ENCODE measurements around the gene FAAP20. TPM values are rescaled to one million over a fixed set of nuclear protein-coding genes. Genes with fewer than 3 reads are reported as not detected.
A peak's percentile ranks its signal among the peaks of the same experiment; 100 is the strongest.

Gene FAAP20
- total and polyA plus RNA-seq, 4 donors = 49.0 to 124 (median 60.5) TPM

GRCh38 chr1:2201062-2201461 lies 6.5 kb upstream of the FAAP20 start:
- 90 to 91% methylated on average over 14 of the region's 14 CpGs for WGBS, 2 donors
- Histone ChIP-seq H3K36me3 (ENCODE audit: control insufficient read depth in 1 of 2, insufficient read depth in 2 of 2, low read length in 1 of 2) (no peaks in the 10 kb centered on the region), H3K9me3 (ENCODE audit: control insufficient read depth, low read length) (no peaks in the 10 kb centered on the region), H3K27me3 (ENCODE audit: control insufficient read depth in 1 of 2, insufficient read depth in 2 of 2, low read length in 1 of 2) (no peaks in the 10 kb centered on the region), H3K4me1 (ENCODE audit: control insufficient read depth in 1 of 2, insufficient read depth in 2 of 2, low read length in 2 of 2) (no peaks in the 10 kb centered on the region), H3K4me3 (ENCODE audit: low read length in 2 of 2) (no peak overlapping the region), H3K27ac (ENCODE audit: low read depth in 1 of 2, low read length in 2 of 2) (no peak overlapping the region)
- ATAC-seq (ENCODE audit: low FRiP score) (no peak), DNase-seq (no peak)
- intact Hi-C loops (cut with DNase I) = no loop called here

- no peaks in the 10 kb centered on the region for H3K36me3 ChIP-seq (ENCODE audit: control insufficient read depth in 1 of 2, insufficient read depth in 2 of 2, low read length in 1 of 2)
- no peaks in the 10 kb centered on the region for H3K4me1 ChIP-seq (ENCODE audit: control insufficient read depth in 1 of 2, insufficient read depth in 2 of 2, low read length in 2 of 2)
- intact Hi-C loops (cut with DNase I) = no loop called here
- DNase-seq (no peak), ATAC-seq (ENCODE audit: low FRiP score) (no peak)
- H3K4me3 ChIP-seq (ENCODE audit: low read length in 2 of 2) = no peak overlapping the region
- no peak overlapping the region for H3K27ac ChIP-seq (ENCODE audit: low read depth in 1 of 2, low read length in 2 of 2)
- no peaks in the 10 kb centered on the region for H3K27me3 ChIP-seq (ENCODE audit: control insufficient read depth in 1 of 2, insufficient read depth in 2 of 2, low read length in 1 of 2)
- 73 to 78% methylated on average over 21 of the region's 21 CpGs for WGBS, 2 donors
- no peaks in the 10 kb centered on the region for H3K9me3 ChIP-seq (ENCODE audit: control insufficient read depth, low read length)
Observed at GRCh38 chr1:2200308-2200943, 5.9 kb upstream of the FAAP20 start.

- Histone ChIP-seq H3K36me3 (ENCODE audit: control insufficient read depth in 1 of 2, insufficient read depth in 2 of 2, low read length in 1 of 2) (no peaks in the 10 kb centered on the region), H3K9me3 (ENCODE audit: control insufficient read depth, low read length) (no peaks in the 10 kb centered on the region), H3K27me3 (ENCODE audit: control insufficient read depth in 1 of 2, insufficient read depth in 2 of 2, low read length in 1 of 2) (no peaks in the 10 kb centered on the region), H3K27ac (ENCODE audit: low read depth in 1 of 2, low read length in 2 of 2) (peak overlapping the region in 1 of 2 donors; percentile 85), H3K4me3 (ENCODE audit: low read length in 2 of 2) (peak overlapping the region in 1 of 2 donors; percentile 34), H3K4me1 (ENCODE audit: control insufficient read depth in 1 of 2, insufficient read depth in 2 of 2, low read length in 2 of 2) (no peaks in the 10 kb centered on the region)
- intact Hi-C loops (cut with DNase I) = loop anchor here (2.0 to 10.0 kb wide), 5 partner anchors 38 to 346 kb away; no protein-coding TSS in a partner anchor
- peak; percentile 94 to 96 for DNase-seq
- 9 to 14% methylated on average over 23 to 24 of the region's 24 CpGs for WGBS, 2 donors
- peak; percentile 89 for ATAC-seq (ENCODE audit: low FRiP score)
Observed at GRCh38 chr1:2199042-2199810, 4.7 kb upstream of the FAAP20 start.

GRCh38 chr1:2198571-2198970 lies 4.0 kb upstream of the FAAP20 start:
- Histone ChIP-seq H3K4me3 (ENCODE audit: low read length in 2 of 2) (no peak overlapping the region), H3K36me3 (ENCODE audit: control insufficient read depth in 1 of 2, insufficient read depth in 2 of 2, low read length in 1 of 2) (no peaks in the 10 kb centered on the region), H3K4me1 (ENCODE audit: control insufficient read depth in 1 of 2, insufficient read depth in 2 of 2, low read length in 2 of 2) (no peaks in the 10 kb centered on the region), H3K27me3 (ENCODE audit: control insufficient read depth in 1 of 2, insufficient read depth in 2 of 2, low read length in 1 of 2) (no peaks in the 10 kb centered on the region), H3K27ac (ENCODE audit: low read depth in 1 of 2, low read length in 2 of 2) (peak overlapping the region in 1 of 2 donors; percentile 85), H3K9me3 (ENCODE audit: control insufficient read depth, low read length) (no peaks in the 10 kb centered on the region)
- WGBS, 2 donors = 52 to 58% methylated on average over 11 of the region's 11 CpGs
- intact Hi-C loops (cut with DNase I) = loop anchor here (2.0 to 10.0 kb wide), 5 partner anchors 39 to 346 kb away; no protein-coding TSS in a partner anchor
- no peak for ATAC-seq (ENCODE audit: low FRiP score)
- peak in 1 of 2 donors; percentile 48 for DNase-seq

GRCh38 chr1:2197707-2198165 lies 3.2 kb upstream of the FAAP20 start:
- DNase-seq (no peak), ATAC-seq (ENCODE audit: low FRiP score) (no peak)
- Histone ChIP-seq H3K4me1 (ENCODE audit: control insufficient read depth in 1 of 2, insufficient read depth in 2 of 2, low read length in 2 of 2) (no peaks in the 10 kb centered on the region), H3K4me3 (ENCODE audit: low read length in 2 of 2) (no peak overlapping the region), H3K36me3 (ENCODE audit: control insufficient read depth in 1 of 2, insufficient read depth in 2 of 2, low read length in 1 of 2) (no peaks in the 10 kb centered on the region), H3K9me3 (ENCODE audit: control insufficient read depth, low read length) (no peaks in the 10 kb centered on the region), H3K27ac (ENCODE audit: low read depth in 1 of 2, low read length in 2 of 2) (no peak overlapping the region), H3K27me3 (ENCODE audit: control insufficient read depth in 1 of 2, insufficient read depth in 2 of 2, low read length in 1 of 2) (no peaks in the 10 kb centered on the region)
- intact Hi-C loops (cut with DNase I) = loop anchor here (2.0 to 10.0 kb wide), 5 partner anchors 40 to 347 kb away; no protein-coding TSS in a partner anchor
- 90% methylated on average over 10 of the region's 10 CpGs for WGBS, 2 donors

- ATAC-seq (ENCODE audit: low FRiP score) (no peak), DNase-seq (no peak)
- Histone ChIP-seq H3K27me3 (ENCODE audit: control insufficient read depth in 1 of 2, insufficient read depth in 2 of 2, low read length in 1 of 2) (no peaks in the 10 kb centered on the region), H3K36me3 (ENCODE audit: control insufficient read depth in 1 of 2, insufficient read depth in 2 of 2, low read length in 1 of 2) (no peaks in the 10 kb centered on the region), H3K4me1 (ENCODE audit: control insufficient read depth in 1 of 2, insufficient read depth in 2 of 2, low read length in 2 of 2) (no peaks in the 10 kb centered on the region), H3K9me3 (ENCODE audit: control insufficient read depth, low read length) (no peaks in the 10 kb centered on the region), H3K27ac (ENCODE audit: low read depth in 1 of 2, low read length in 2 of 2) (no peak overlapping the region), H3K4me3 (ENCODE audit: low read length in 2 of 2) (no peak overlapping the region)
- WGBS, 2 donors = 86 to 87% methylated on average over 16 to 17 of the region's 17 CpGs
- intact Hi-C loops (cut with DNase I) = loop anchor here (5.0 to 10.0 kb wide), 4 partner anchors 40 to 348 kb away; no protein-coding TSS in a partner anchor
Observed at GRCh38 chr1:2196901-2197638, 2.5 kb upstream of the FAAP20 start.

GRCh38 chr1:2195785-2196184 lies 1.2 kb upstream of the FAAP20 start:
- H3K4me1 ChIP-seq (ENCODE audit: control insufficient read depth in 1 of 2, insufficient read depth in 2 of 2, low read length in 2 of 2) = no peaks in the 10 kb centered on the region
- peak overlapping the region; percentile 10 to 38 for H3K27ac ChIP-seq (ENCODE audit: low read depth in 1 of 2, low read length in 2 of 2)

GRCh38 chr1:2194898-2195673 lies 514 bp upstream of the FAAP20 start:
- peak; percentile 89 for ATAC-seq (ENCODE audit: low FRiP score)
- H3K4me1 ChIP-seq (ENCODE audit: control insufficient read depth in 1 of 2, insufficient read depth in 2 of 2, low read length in 2 of 2) = no peaks in the 10 kb centered on the region
- H3K27ac ChIP-seq (ENCODE audit: low read depth in 1 of 2, low read length in 2 of 2) = peak overlapping the region; percentile 10 to 38
- no peaks in the 10 kb centered on the region for H3K9me3 ChIP-seq (ENCODE audit: control insufficient read depth, low read length)
- peak overlapping the region; percentile 19 to 30 for H3K4me3 ChIP-seq (ENCODE audit: low read length in 2 of 2)
- DNase-seq = peak; percentile 95 to 96
- 2% methylated on average over 25 to 35 of the region's 35 CpGs for WGBS, 2 donors
- no peaks in the 10 kb centered on the region for H3K27me3 ChIP-seq (ENCODE audit: control insufficient read depth in 1 of 2, insufficient read depth in 2 of 2, low read length in 1 of 2)
- intact Hi-C loops (cut with DNase I) = loop anchor here (1.0 to 10.0 kb wide), 8 partner anchors 42 to 392 kb away; partner anchors contain the start of genes PANK4 (in 1 of the 2) and PRXL2B (in 1 of the 2)
- H3K36me3 ChIP-seq (ENCODE audit: control insufficient read depth in 1 of 2, insufficient read depth in 2 of 2, low read length in 1 of 2) = no peaks in the 10 kb centered on the region

More at GRCh38 chr1:2195785-2196184, 1.2 kb upstream of the FAAP20 start:
- Histone ChIP-seq H3K27me3 (ENCODE audit: control insufficient read depth in 1 of 2, insufficient read depth in 2 of 2, low read length in 1 of 2) (no peaks in the 10 kb centered on the region), H3K9me3 (ENCODE audit: control insufficient read depth, low read length) (no peaks in the 10 kb centered on the region), H3K36me3 (ENCODE audit: control insufficient read depth in 1 of 2, insufficient read depth in 2 of 2, low read length in 1 of 2) (no peaks in the 10 kb centered on the region), H3K4me3 (ENCODE audit: low read length in 2 of 2) (no peak overlapping the region)
- WGBS, 2 donors = 61 to 68% methylated on average over 11 of the region's 11 CpGs
- intact Hi-C loops (cut with DNase I) = loop anchor here (1.0 to 10.0 kb wide), 6 partner anchors 42 to 349 kb away; no protein-coding TSS in a partner anchor
- ATAC-seq (ENCODE audit: low FRiP score) (no peak), DNase-seq (no peak)
